ENCODE measurements around the gene ABCB10.
"Not testable (repeated sequence)": the region's sequence is repeated elsewhere in the genome, so short reads cannot be mapped to it uniquely, and the experiment has no call there.

Gene ABCB10

GRCh38 chr1:229572286-229572685, 13.8 kb upstream of the ABCB10 start:
- no peak for DNase-seq (ENCODE audit: low read depth in 2 of 2)

GRCh38 chr1:229570891-229571516, 12.5 kb upstream of the ABCB10 start:
- DNase-seq (ENCODE audit: low read depth in 2 of 2), result no peak

GRCh38 chr1:229570305-229570704, 11.8 kb upstream of the ABCB10 start:
- DNase-seq (ENCODE audit: low read depth in 2 of 2), result no peak

- no peak for DNase-seq (ENCODE audit: low read depth in 2 of 2)
Measured at GRCh38 chr1:229567109-229567868, 8.8 kb upstream of the ABCB10 start.

GRCh38 chr1:229563701-229564100, 5.2 kb upstream of the ABCB10 start:
- no peak for DNase-seq (ENCODE audit: low read depth in 2 of 2)

- DNase-seq (ENCODE audit: low read depth in 2 of 2), result no peak
Measured at GRCh38 chr1:229563241-229563640, 4.7 kb upstream of the ABCB10 start.

- DNase-seq (ENCODE audit: low read depth in 2 of 2), result no peak
Measured at GRCh38 chr1:229562686-229563085, 4.2 kb upstream of the ABCB10 start.

GRCh38 chr1:229561141-229561540, 2.6 kb upstream of the ABCB10 start:
- DNase-seq (ENCODE audit: low read depth in 2 of 2), result no peak

- DNase-seq (ENCODE audit: low read depth in 2 of 2), result not testable (repeated sequence)
Measured at GRCh38 chr1:229560124-229560523, 1.6 kb upstream of the ABCB10 start.

- not testable (repeated sequence) for DNase-seq (ENCODE audit: low read depth in 2 of 2)
Measured at GRCh38 chr1:229559336-229559801, 862 bp upstream of the ABCB10 start.

- no peak for DNase-seq (ENCODE audit: low read depth in 2 of 2)
Measured at GRCh38 chr1:229557913-229558414, 543 bp downstream of the ABCB10 start.

GRCh38 chr1:229557200-229557850, 1.2 kb downstream of the ABCB10 start:
- no peak for DNase-seq (ENCODE audit: low read depth in 2 of 2)

- peak; percentile 24 to 26 for DNase-seq (ENCODE audit: low read depth in 2 of 2)
Measured at GRCh38 chr1:229554886-229555621, 3.5 kb downstream of the ABCB10 start.

GRCh38 chr1:229553621-229554130, 4.8 kb downstream of the ABCB10 start:
- no peak for DNase-seq (ENCODE audit: low read depth in 2 of 2)

GRCh38 chr1:229552732-229553131, 5.8 kb downstream of the ABCB10 start:
- DNase-seq (ENCODE audit: low read depth in 2 of 2), result no peak

- no peak for DNase-seq (ENCODE audit: low read depth in 2 of 2)
Measured at GRCh38 chr1:229550812-229551567, 7.5 kb downstream of the ABCB10 start.

GRCh38 chr1:229547542-229547941, 11.0 kb downstream of the ABCB10 start:
- DNase-seq (ENCODE audit: low read depth in 2 of 2), result no peak

- DNase-seq (ENCODE audit: low read depth in 2 of 2), result no peak
Measured at GRCh38 chr1:229544587-229544986, 13.9 kb downstream of the ABCB10 start.

GRCh38 chr1:229539863-229540506, 18.5 kb downstream of the ABCB10 start:
- no peak for DNase-seq (ENCODE audit: low read depth in 2 of 2)

- DNase-seq (ENCODE audit: low read depth in 2 of 2), result no peak
Measured at GRCh38 chr1:229538945-229539344, 19.6 kb downstream of the ABCB10 start.

Measured in fibroblast of skin of left quadriceps (primary cell).